Duodenal mucosa (tissue), 2 donors: ENCODE results near the gene AKAP13.

Source experiments
- H3K27ac ChIP-seq: one replicate; pipeline ENCODE4 v1.7.0; 2013; ENCODE audit warnings: low read depth, low read length
- H3K27me3 ChIP-seq, 2 donors: one replicate each; pipeline ENCODE4 v1.7.0; 2013; ENCODE audit warnings: low read length in 2 of 2, control low read depth in 1 of 2; ENCODE audit not compliant: insufficient read depth in 2 of 2, control insufficient read depth in 1 of 2
- H3K36me3 ChIP-seq, 2 donors: one replicate each; pipeline ENCODE4 v1.7.0; 2013; ENCODE audit warnings: low read length in 2 of 2, control low read depth in 1 of 2; ENCODE audit not compliant: insufficient read depth in 2 of 2, control insufficient read depth in 1 of 2
- H3K4me1 ChIP-seq, 2 donors: one replicate each; pipeline ENCODE4 v1.7.0; 2013; ENCODE audit warnings: low read length in 2 of 2, control low read depth in 1 of 2; ENCODE audit not compliant: insufficient read depth in 2 of 2, control insufficient read depth in 1 of 2
- H3K4me3 ChIP-seq, 2 donors: one replicate each; pipeline ENCODE4 v1.7.0; 2013; ENCODE audit warnings: low read length in 2 of 2, low read depth in 1 of 2
- H3K9ac ChIP-seq, 2 donors: one replicate each; pipeline ENCODE4 v1.7.0; 2013; ENCODE audit warnings: low read length in 2 of 2, low read depth in 1 of 2
- H3K9me3 ChIP-seq, 2 donors: one replicate each; pipeline ENCODE4 v1.7.0; 2013; ENCODE audit warnings: low read length in 2 of 2, control low read depth in 1 of 2; ENCODE audit not compliant: control insufficient read depth in 1 of 2

Gene AKAP13

GRCh38 chr15:85752491-85752961, 372.1 kb downstream of the AKAP13 start:
- H3K9ac ChIP-seq = no peak overlapping the region
- no peak overlapping the region for H3K4me3 ChIP-seq
- peaks cover 3 to 19% of the 10 kb centered on the region in 2 donors for H3K36me3 ChIP-seq
- no peaks in the 10 kb centered on the region for H3K27me3 ChIP-seq
- no peak overlapping the region for H3K27ac ChIP-seq
- no peaks in the 10 kb centered on the region for H3K4me1 ChIP-seq
- H3K9me3 ChIP-seq = no peaks in the 10 kb centered on the region

- Histone ChIP-seq H3K4me1 (no peaks in the 10 kb centered on the region), H3K9ac (no peak overlapping the region), H3K27me3 (no peaks in the 10 kb centered on the region), H3K9me3 (no peaks in the 10 kb centered on the region), H3K27ac (no peak overlapping the region), H3K4me3 (no peak overlapping the region), H3K36me3 (peaks cover 0 to 19% of the 10 kb centered on the region in 2 donors)
Observed at GRCh38 chr15:85753261-85753660, 372.9 kb downstream of the AKAP13 start.

GRCh38 chr15:85753791-85754452, 373.5 kb downstream of the AKAP13 start:
- no peak overlapping the region for H3K9ac ChIP-seq

GRCh38 chr15:85754989-85755388, 374.6 kb downstream of the AKAP13 start:
- Histone ChIP-seq H3K9me3 (no peaks in the 10 kb centered on the region), H3K4me1 (no peaks in the 10 kb centered on the region), H3K4me3 (no peak overlapping the region), H3K9ac (no peak overlapping the region), H3K27ac (no peak overlapping the region), H3K36me3 (peaks cover 4 to 17% of the 10 kb centered on the region in 2 donors), H3K27me3 (no peaks in the 10 kb centered on the region)

More at GRCh38 chr15:85753791-85754452, 373.5 kb downstream of the AKAP13 start:
- no peak overlapping the region for H3K27ac ChIP-seq
- H3K4me1 ChIP-seq = no peaks in the 10 kb centered on the region
- H3K9me3 ChIP-seq = no peaks in the 10 kb centered on the region
- H3K4me3 ChIP-seq = no peak overlapping the region
- H3K27me3 ChIP-seq = no peaks in the 10 kb centered on the region
- H3K36me3 ChIP-seq = peaks cover 0 to 17% of the 10 kb centered on the region in 2 donors

- H3K4me3 ChIP-seq = no peak overlapping the region
- H3K27ac ChIP-seq = no peak overlapping the region
- peaks cover 4 to 17% of the 10 kb centered on the region in 2 donors for H3K36me3 ChIP-seq
- H3K4me1 ChIP-seq = no peaks in the 10 kb centered on the region
- H3K9ac ChIP-seq = no peak overlapping the region
- no peaks in the 10 kb centered on the region for H3K9me3 ChIP-seq
- H3K27me3 ChIP-seq = no peaks in the 10 kb centered on the region
Observed at GRCh38 chr15:85755471-85755870, 375.1 kb downstream of the AKAP13 start.

GRCh38 chr15:85755942-85756341, 375.5 kb downstream of the AKAP13 start:
- H3K36me3 ChIP-seq = peaks cover 4 to 17% of the 10 kb centered on the region in 2 donors
- no peaks in the 10 kb centered on the region for H3K4me1 ChIP-seq
- H3K27ac ChIP-seq = no peak overlapping the region
- H3K9me3 ChIP-seq = no peaks in the 10 kb centered on the region
- H3K27me3 ChIP-seq = no peaks in the 10 kb centered on the region
- H3K4me3 ChIP-seq = no peak overlapping the region
- no peak overlapping the region for H3K9ac ChIP-seq

- Histone ChIP-seq H3K36me3 (peaks cover 4 to 17% of the 10 kb centered on the region in 2 donors), H3K9ac (no peak overlapping the region), H3K27me3 (no peaks in the 10 kb centered on the region), H3K4me3 (no peak overlapping the region), H3K4me1 (no peaks in the 10 kb centered on the region), H3K9me3 (no peaks in the 10 kb centered on the region), H3K27ac (no peak overlapping the region)
Observed at GRCh38 chr15:85756411-85757072, 376.1 kb downstream of the AKAP13 start.

GRCh38 chr15:85757073-85757938, 376.9 kb downstream of the AKAP13 start:
- H3K36me3 ChIP-seq = peaks cover 4 to 17% of the 10 kb centered on the region in 2 donors
- H3K9me3 ChIP-seq = no peaks in the 10 kb centered on the region
- no peaks in the 10 kb centered on the region for H3K4me1 ChIP-seq
- no peak overlapping the region for H3K27ac ChIP-seq
- no peaks in the 10 kb centered on the region for H3K27me3 ChIP-seq
- H3K4me3 ChIP-seq = no peak overlapping the region
- no peak overlapping the region for H3K9ac ChIP-seq

- no peak overlapping the region for H3K9ac ChIP-seq
Observed at GRCh38 chr15:85757939-85758654, 377.7 kb downstream of the AKAP13 start.

More at GRCh38 chr15:85757939-85758654, 377.7 kb downstream of the AKAP13 start:
- Histone ChIP-seq H3K27ac (no peak overlapping the region), H3K4me1 (no peaks in the 10 kb centered on the region), H3K27me3 (no peaks in the 10 kb centered on the region), H3K36me3 (peaks cover 4 to 21% of the 10 kb centered on the region in 2 donors), H3K9me3 (no peaks in the 10 kb centered on the region), H3K4me3 (no peak overlapping the region)
